Testis (tissue), 3 donors: ENCODE results near the gene CDK17. TPM values are rescaled to one million over a fixed set of nuclear protein-coding genes. Genes with fewer than 3 reads are reported as not detected.

Experiments used
- DNase-seq: peaks from one replicate; pipeline ENCODE4 v3.0.0-alpha.2; 2019
- H3K27ac ChIP-seq, 2 donors: fragments of 200-600 bp; sonication (generic); one replicate each; pipeline ENCODE4 v1.5.1; 2019
- H3K27me3 ChIP-seq: fragments of 200-600 bp; sonication (generic); one replicate; pipeline ENCODE4 v1.5.1; 2019
- H3K36me3 ChIP-seq: fragments of 200-600 bp; sonication (generic); one replicate; pipeline ENCODE4 v1.5.1; 2017; ENCODE audit warnings: low read depth; ENCODE audit errors: missing control alignments
- H3K4me1 ChIP-seq: fragments of 200-600 bp; sonication (generic); one replicate; pipeline ENCODE4 v1.5.1; 2019
- H3K4me3 ChIP-seq, 2 donors: fragments of 200-600 bp; sonication (generic); one replicate each; pipeline ENCODE4 v1.5.1; 2017 to 2019
- H3K9me3 ChIP-seq: fragments of 200-600 bp; sonication (generic); one replicate; pipeline ENCODE4 v1.5.1; 2017
- CTCF ChIP-seq, 3 experiments: fragments of 450-650 bp in 2 of 3; fragments of 200-600 bp in 1 of 3; sonication (generic) in 1 of 3; IDR thresholded peaks; one replicate each; pipeline ENCODE4 v1.5.1; 2016 to 2019; ENCODE audit warnings: antibody characterized with exemption in 3 of 3, mild to moderate bottlenecking in 2 of 3, moderate library complexity in 1 of 3
- POLR2A ChIP-seq: fragments of 450-650 bp; IDR thresholded peaks from one replicate; pipeline ENCODE4 v1.6.1; 2017; ENCODE audit warnings: antibody characterized with exemption, mild to moderate bottlenecking, moderate library complexity
- WGBS, 2 donors: methylation state at CpG; one replicate each; pipeline ENCODE4 v1.1.5; 2018; 5-methylcytosine and 5-hydroxymethylcytosine counted together
- intact Hi-C: fragments of 100-400 bp; cut with DNase I; formaldehyde crosslinking; loops from one replicate; pipeline ENCODE4 v1.15.1; 2023; ENCODE audit warnings: low total_unique reads
- polyA plus RNA-seq: library from polyadenylated mRNA; stranded (reverse); fragments of 350-450 nt; fragmentation: Illumina TruSeq; extraction: RNeasy Lipid Tissue Mini Kit (QIAGEN cat#74804); gene quantifications from one replicate; pipeline ENCODE4 v1.2.3, GENCODE V29; 2014; ENCODE audit warnings: low read depth, low replicate concordance; ENCODE audit not compliant: insufficient read depth
- total RNA-seq, 2 donors: library from RNA; depleted of rRNA; stranded (reverse); fragments of >200 nt; gene quantifications; one replicate each; pipeline ENCODE4 v1.2.3, GENCODE V29; 2016

CDK17 gene
- total and polyA plus RNA-seq, 3 donors from 2014 or later, result 40.7 to 100.0 (median 91.5) TPM

- intact Hi-C loops, result loop anchor here (10.0 kb wide), 1 partner anchor 175 kb away; no protein-coding TSS in a partner anchor
- no peaks in the 10 kb centered on the region for H3K36me3 ChIP-seq
Observed at GRCh38 chr12:96399120-96399918, 920 bp downstream of the CDK17 start.

GRCh38 chr12:96398424-96399119 lies 1.7 kb downstream of the CDK17 start:
- Histone ChIP-seq H3K27ac (peak overlapping the region; percentile 94 to 97), H3K27me3 (no peaks in the 10 kb centered on the region), H3K4me3 (peak overlapping the region; percentile 93 to 95), H3K9me3 (no peaks in the 10 kb centered on the region), H3K36me3 (no peaks in the 10 kb centered on the region), H3K4me1 (peaks cover 12% of the 10 kb centered on the region)
- DNase-seq, result no peak
- intact Hi-C loops, result loop anchor here (10.0 kb wide), 1 partner anchor 174 kb away; no protein-coding TSS in a partner anchor
- TF ChIP-seq CTCF (IDR thresholded peaks at IDR 0.05) (no peak), POLR2A (no peak)
- WGBS, 2 donors, result 0 to 1% methylated on average over 9 of the region's 9 CpGs

More at GRCh38 chr12:96399120-96399918, 920 bp downstream of the CDK17 start:
- no peaks in the 10 kb centered on the region for H3K9me3 ChIP-seq
- peak overlapping the region; percentile 93 to 95 for H3K4me3 ChIP-seq
- H3K27ac ChIP-seq, result peak overlapping the region; percentile 94 to 97
- 1% methylated on average over 46 to 69 of the region's 70 CpGs for WGBS, 2 donors
- H3K27me3 ChIP-seq, result no peaks in the 10 kb centered on the region
- peak; percentile 85 for DNase-seq
- peaks cover 12% of the 10 kb centered on the region for H3K4me1 ChIP-seq
- TF ChIP-seq POLR2A, result no peak
- peak in 1 of 3 experiments; percentile 17 for TF ChIP-seq CTCF (IDR thresholded peaks at IDR 0.05)

- TF ChIP-seq POLR2A (no peak), CTCF (IDR thresholded peaks at IDR 0.05) (no peak)
- Histone ChIP-seq H3K9me3 (no peaks in the 10 kb centered on the region), H3K4me3 (peak overlapping the region in 1 of 2 donors; percentile 95), H3K36me3 (no peaks in the 10 kb centered on the region), H3K4me1 (peaks cover 12% of the 10 kb centered on the region), H3K27me3 (no peaks in the 10 kb centered on the region), H3K27ac (peak overlapping the region; percentile 94 to 97)
- WGBS, 2 donors, result 8 to 14% methylated on average over 4 of the region's 4 CpGs
- DNase-seq, result no peak
- intact Hi-C loops, result loop anchor here (10.0 kb wide), 1 partner anchor 173 kb away; no protein-coding TSS in a partner anchor
Observed at GRCh38 chr12:96397756-96398423, 2.3 kb downstream of the CDK17 start.

- Histone ChIP-seq H3K36me3 (no peaks in the 10 kb centered on the region), H3K4me3 (no peak overlapping the region), H3K4me1 (peaks cover 15% of the 10 kb centered on the region), H3K9me3 (no peaks in the 10 kb centered on the region), H3K27ac (peak overlapping the region in 1 of 2 donors; percentile 97), H3K27me3 (no peaks in the 10 kb centered on the region)
- intact Hi-C loops, result loop anchor here (10.0 kb wide), 1 partner anchor 172 kb away; no protein-coding TSS in a partner anchor
- no peak for DNase-seq
- TF ChIP-seq CTCF (IDR thresholded peaks at IDR 0.05), result no peak
- TF ChIP-seq POLR2A, result no peak
- WGBS, 2 donors, result 53 to 55% methylated on average over 5 of the region's 5 CpGs
Observed at GRCh38 chr12:96396914-96397313, 3.3 kb downstream of the CDK17 start.
